K562 (cell line): ENCODE measurements around the gene TCF3. TPM values are rescaled to one million over a fixed set of nuclear protein-coding genes. Genes with fewer than 3 reads are reported as not detected.
A peak's percentile ranks its signal among the peaks of the same experiment; 100 is the strongest.

ENCODE experiments used
- ATF7 ChIP-seq: fragments of 450-650 bp; IDR thresholded peaks from 2 replicates; pipeline ENCODE4 v1.7.1; 2014; ENCODE audit warnings: mild to moderate bottlenecking, moderate library complexity
- BCL6 ChIP-seq: fragments of 250-450 bp; sonication (Bioruptor Pico); IDR thresholded peaks from 2 replicates; pipeline ENCODE4 v1.4.0; 2020
- CHD2 ChIP-seq: IDR thresholded peaks from 2 replicates; pipeline ENCODE4 v1.6.1; 2011; ENCODE audit warnings: low read depth, low read length
- DNMT1 ChIP-seq: fragments of 450-650 bp; IDR thresholded peaks from 2 replicates; pipeline ENCODE4 v1.6.1; 2016; ENCODE audit warnings: antibody characterized with exemption, mild to moderate bottlenecking
- ETV1 ChIP-seq: fragments of 450-650 bp; conservative IDR thresholded peaks from 2 replicates; pipeline ENCODE4 v1.6.1; 2016; ENCODE audit warnings: missing genetic modification characterization, control low read depth, low read depth, missing compliant biosample characterization
- FOXK1 ChIP-seq: sonication (generic); formaldehyde crosslinking; IDR thresholded peaks from 2 replicates; pipeline ENCODE4 v1.8.0; 2022; ENCODE audit warnings: missing genetic modification reagents, mild to moderate bottlenecking, borderline replicate concordance
- HDAC2 ChIP-seq: fragments of 450-650 bp; IDR thresholded peaks from 2 replicates; pipeline ENCODE4 v1.6.1; 2016; ENCODE audit warnings: mild to moderate bottlenecking
- HDAC6 ChIP-seq: IDR thresholded peaks from 2 replicates; pipeline ENCODE4 v1.6.1; 2012; ENCODE audit warnings: low read depth, mild to moderate bottlenecking, control low read depth, inconsistent platforms, low read length, moderate library complexity
- HNRNPLL ChIP-seq: fragments of 200-400 bp; formaldehyde crosslinking; IDR thresholded peaks from 2 replicates; pipeline ENCODE4 v1.6.1; 2017; ENCODE audit warnings: low read length, low read depth, mild to moderate bottlenecking; ENCODE audit not compliant: poor library complexity, severe bottlenecking
- JUND ChIP-seq, 2 experiments: IDR thresholded peaks; 2 replicates in 1 of 2; 3 replicates in 1 of 2; pipeline ENCODE4 v1.6.1; 2011; ENCODE audit warnings: borderline replicate concordance in 2 of 2, low read depth in 2 of 2, low read length in 2 of 2, improper control_type of control experiment in 1 of 2, missing biosample characterization in 1 of 2, missing genetic modification characterization in 1 of 2, missing genetic modification reagents in 1 of 2
- MTA2 ChIP-seq: fragments of 450-650 bp; IDR thresholded peaks from 2 replicates; pipeline ENCODE4 v1.6.1; 2016; ENCODE audit warnings: low read depth
- NFE2 ChIP-seq: IDR thresholded peaks from 2 replicates; pipeline ENCODE4 v1.6.1; 2014; ENCODE audit warnings: antibody characterized with exemption, low read depth
- POLR2B ChIP-seq: fragments of 450-650 bp; IDR thresholded peaks from 2 replicates; pipeline ENCODE4 v1.6.1; 2018; ENCODE audit warnings: low read depth; ENCODE audit not compliant: partially characterized antibody
- RB1 ChIP-seq: fragments of 450-650 bp; IDR thresholded peaks from 2 replicates; pipeline ENCODE4 v1.6.1; 2017; ENCODE audit warnings: low read depth, mild to moderate bottlenecking
- RBM25 ChIP-seq: fragments of 200-400 bp; formaldehyde crosslinking; IDR thresholded peaks from 2 replicates; pipeline ENCODE4 v1.6.1; 2018; ENCODE audit warnings: low read length, low read depth, moderate library complexity; ENCODE audit not compliant: severe bottlenecking
- SNRNP70 ChIP-seq: fragments of 200-400 bp; formaldehyde crosslinking; optimal IDR thresholded peaks from 2 replicates; pipeline ENCODE3; 2017; ENCODE audit warnings: low read depth, low read length
- TCFL5 ChIP-seq: fragments of 250-450 bp; sonication (Bioruptor Pico); conservative IDR thresholded peaks from 2 replicates; pipeline ENCODE4 v1.6.1; 2021; ENCODE audit warnings: mild to moderate bottlenecking, moderate library complexity, matching md5 sums
- TEAD1 ChIP-seq, 2 experiments: fragments of 450-650 bp in 1 of 2; sonication (generic) in 1 of 2; formaldehyde crosslinking; IDR thresholded peaks; 2 replicates each; pipeline versions ENCODE4 v1.4.0 to v1.8.0; 2020 to 2022; ENCODE audit warnings: mild to moderate bottlenecking in 2 of 2, missing genetic modification reagents in 1 of 2
- VEZF1 ChIP-seq: fragments of 200-800 bp; sonication (Bioruptor generic); IDR thresholded peaks from 2 replicates; pipeline ENCODE4 v1.6.1; 2017; ENCODE audit warnings: missing genetic modification characterization, missing compliant biosample characterization
- ZBTB12 ChIP-seq: fragments of 250-450 bp; sonication (Bioruptor Pico); IDR thresholded peaks from 2 replicates; pipeline ENCODE4 v1.4.0; 2020
- ZNF316 ChIP-seq: fragments of 450-650 bp; IDR thresholded peaks from 2 replicates; pipeline ENCODE4 v1.6.1; 2016
- ZNF384 ChIP-seq: IDR thresholded peaks from 2 replicates; pipeline ENCODE4 v1.6.1; 2012; ENCODE audit warnings: low read depth, low read length, improper control_type of control experiment
- ZNF655 ChIP-seq: fragments of 250-450 bp; sonication (Bioruptor Pico); IDR thresholded peaks from 2 replicates; pipeline ENCODE4 v1.5.0; 2021
- ZSCAN32 ChIP-seq: fragments of 450-650 bp; formaldehyde crosslinking; IDR thresholded peaks from 2 replicates; pipeline ENCODE4 v1.4.0; 2020; ENCODE audit warnings: mild to moderate bottlenecking, moderate library complexity
- polyA plus RNA-seq, 8 experiments: library from polyadenylated mRNA; depleted of rRNA in 4 of 8; stranded (reverse) in 5 of 8; unstranded in 3 of 8; fragments of >200 nt; fragmentation: Nextera tagmentation in 2 of 8; fragmentation: Illumina TruSeq in 1 of 8; extraction: Ambion mirVana in 2 of 8; extraction: Trizol in 1 of 8; gene quantifications; 2 replicates each; pipeline versions ENCODE4 v1.2.1 to v1.2.3, GENCODE V29; 2011 to 2014; ENCODE audit warnings: inconsistent platforms in 1 of 8, missing spikeins in 1 of 8
- total RNA-seq, 7 experiments: library from RNA; depleted of rRNA in 6 of 7; stranded (reverse); fragments of >200 nt in 6 of 7; fragmentation: Illumina TruSeq in 2 of 7; extraction: Trizol in 2 of 7; gene quantifications; 2 replicates each; pipeline versions ENCODE4 v1.2.1 to v1.2.3, GENCODE V29; 2011 to 2021; ENCODE audit warnings: low replicate concordance in 1 of 7

Gene TCF3
- total and polyA plus RNA-seq, 9 of the 15 experiments (the other 6 are each of a cell fraction or from before 2014, with no cell fraction given), result 5.6 to 259 (median 84.0) TPM

- TF ChIP-seq NFE2 (no peak), JUND (IDR thresholded peaks at IDR 0.05; ENCODE audit: borderline replicate concordance, low read depth, low read length) (no peak), JUND (tag; IDR thresholded peaks at IDR 0.05; ENCODE audit: borderline replicate concordance, low read depth, low read length) (no peak), ZNF655 (no peak), ATF7 (no peak), RBM25 (peak; percentile 95), TCFL5 (CRISPR knock-in tag) (no peak), SNRNP70 (no peak), RB1 (no peak), HNRNPLL (no peak), FOXK1 (CRISPR knock-in tag) (no peak), VEZF1 (no peak), HDAC6 (no peak), ZBTB12 (CRISPR knock-in tag) (no peak), CHD2 (no peak), ZNF316 (0 out of 2 replicates have a peak, but pooled peaks have one; percentile 10), POLR2B (no peak), BCL6 (CRISPR knock-in tag) (no peak), ETV1 (tag) (no peak), ZSCAN32 (CRISPR knock-in tag) (no peak), DNMT1 (no peak), MTA2 (no peak), ZNF384 (no peak), HDAC2 (peak; percentile 98), TEAD1 (CRISPR knock-in tag; IDR thresholded peaks at IDR 0.05) (no peak)
These were observed 24.2 kb upstream of the TCF3 start (continued) for GRCh38 chr19:1676351-1677266.
